Activated B cell treated with CpG ODN at 0.5 μM for 24 hours (primary cell): ENCODE data around the gene NUDT21. TPM values are rescaled to one million over a fixed set of nuclear protein-coding genes. Genes with fewer than 3 reads are reported as not detected.
A peak's percentile ranks its signal among the peaks of the same experiment; 100 is the strongest.
"Not testable (repeated sequence)": the region's sequence is repeated elsewhere in the genome, so short reads cannot be mapped to it uniquely, and the experiment has no call there.

ENCODE experiments used
- ATAC-seq: fragments of 200-7000 bp; cut with Tn5 transposase; one replicate; pipeline ENCODE4 v1.10.0; 2021; ENCODE audit warnings: low read depth, mild to moderate bottlenecking, moderate library complexity
- CTCF ChIA-PET: fragments of 350-600 bp; sonication (Branson Sonifier 250); formaldehyde crosslinking; loops from one replicate; lab custom pipeline; 2021; ENCODE audit warnings: antibody characterized with exemption; lab: Charles Lee
- POLR2A ChIA-PET: fragments of 350-600 bp; sonication (Branson Sonifier 250); formaldehyde crosslinking; loops from one replicate; lab custom pipeline; 2021; ENCODE audit warnings: antibody characterized with exemption; lab: Charles Lee
- DNase-seq: peaks from one replicate; pipeline ENCODE4 v3.0.0; 2022
- H3K27ac Mint-ChIP-seq: one replicate; pipeline ENCODE4 v1.8.0; 2020; ENCODE audit warnings: mixed read lengths
- H3K27me3 Mint-ChIP-seq: one replicate; pipeline ENCODE4 v1.8.0; 2021; ENCODE audit warnings: mixed read lengths
- H3K36me3 Mint-ChIP-seq: one replicate; pipeline ENCODE4 v1.8.0; 2021; ENCODE audit warnings: low read depth, mixed read lengths
- H3K4me1 Mint-ChIP-seq: one replicate; pipeline ENCODE4 v1.8.0; 2021; ENCODE audit warnings: mixed read lengths
- H3K4me3 Mint-ChIP-seq: one replicate; pipeline ENCODE4 v1.8.0; 2020; ENCODE audit warnings: mild to moderate bottlenecking, mixed read lengths
- H3K9me3 Mint-ChIP-seq: one replicate; pipeline ENCODE4 v1.8.0; 2020; ENCODE audit warnings: mixed read lengths
- CTCF ChIP-seq: fragments of 200-600 bp; IDR thresholded peaks from one replicate; pipeline ENCODE4 v1.8.0; 2022; ENCODE audit warnings: antibody characterized with exemption, mild to moderate bottlenecking
- intact Hi-C: fragments of 100-400 bp; cut with micrococcal nuclease; formaldehyde crosslinking; loops from one replicate; pipeline ENCODE4 v1.15.1; 2024
- total RNA-seq: library from RNA; stranded (reverse); gene quantifications from 2 replicates; pipeline ENCODE4 v1.2.3, GENCODE V29; 2022

NUDT21 gene
- total RNA-seq, 1 donor from 2014 or later: 111 TPM

GRCh38 chr16:56400458-56400857 lies 50.7 kb downstream of the NUDT21 start:
- intact Hi-C loops: loop anchor here (2.0 kb wide), 1 partner anchor 24 kb away; the partner anchor contains the start of gene AMFR
- no peaks in the 10 kb centered on the region for H3K27me3 Mint-ChIP-seq
- no peak for TF ChIP-seq CTCF
- H3K9me3 Mint-ChIP-seq: no peaks in the 10 kb centered on the region
- H3K4me3 Mint-ChIP-seq: no peak overlapping the region
- DNase-seq: no peak
- POLR2A ChIA-PET: interaction anchor here (0.8 to 1.1 kb wide), 2 partner anchors 18 to 21 kb away, joined by 3 read pairs; no protein-coding TSS in a partner anchor
- peaks cover 4% of the 10 kb centered on the region for H3K4me1 Mint-ChIP-seq
- no peak for ATAC-seq
- no peak overlapping the region for H3K27ac Mint-ChIP-seq
- peaks cover 75% of the 10 kb centered on the region for H3K36me3 Mint-ChIP-seq
- CTCF ChIA-PET: interaction anchor here (1.1 to 1.3 kb wide), 2 partner anchors 17 to 26 kb away, joined by 4 read pairs; no protein-coding TSS in a partner anchor

GRCh38 chr16:56399486-56399885 lies 51.6 kb downstream of the NUDT21 start:
- CTCF ChIA-PET: no interaction called here

GRCh38 chr16:56399047-56399446 lies 52.1 kb downstream of the NUDT21 start:
- ChIA-PET CTCF (no interaction called here), POLR2A (no interaction called here)
- Mint-ChIP-seq H3K9me3 (no peaks in the 10 kb centered on the region), H3K27me3 (no peaks in the 10 kb centered on the region), H3K27ac (no peak overlapping the region), H3K4me3 (no peak overlapping the region), H3K36me3 (peaks cover 69% of the 10 kb centered on the region), H3K4me1 (peaks cover 3% of the 10 kb centered on the region)
- TF ChIP-seq CTCF: no peak
- intact Hi-C loops: no loop called here
- ATAC-seq: no peak
- no peak for DNase-seq

More at GRCh38 chr16:56399486-56399885, 51.6 kb downstream of the NUDT21 start:
- peaks cover 72% of the 10 kb centered on the region for H3K36me3 Mint-ChIP-seq
- TF ChIP-seq CTCF: no peak
- POLR2A ChIA-PET: interaction anchor here (1.1 kb wide), 1 partner anchor 19 kb away, joined by 3 read pairs; no protein-coding TSS in a partner anchor
- H3K27me3 Mint-ChIP-seq: no peaks in the 10 kb centered on the region
- DNase-seq (no peak), ATAC-seq (no peak)
- no peaks in the 10 kb centered on the region for H3K9me3 Mint-ChIP-seq
- H3K27ac Mint-ChIP-seq: no peak overlapping the region
- intact Hi-C loops: no loop called here
- no peak overlapping the region for H3K4me3 Mint-ChIP-seq
- peaks cover 3% of the 10 kb centered on the region for H3K4me1 Mint-ChIP-seq

GRCh38 chr16:56396724-56397123 lies 54.4 kb downstream of the NUDT21 start:
- ATAC-seq, H3K27me3 Mint-ChIP-seq, POLR2A ChIA-PET, H3K27ac Mint-ChIP-seq, H3K4me3 Mint-ChIP-seq, CTCF ChIA-PET, H3K4me1 Mint-ChIP-seq, H3K9me3 Mint-ChIP-seq, intact Hi-C loops, DNase-seq: not testable (repeated sequence)
- peaks cover 73% of the 10 kb centered on the region for H3K36me3 Mint-ChIP-seq

GRCh38 chr16:56389554-56389953 lies 61.6 kb downstream of the NUDT21 start:
- TF ChIP-seq CTCF: no peak
- no peak for DNase-seq
- H3K27ac Mint-ChIP-seq: peak overlapping the region; percentile 0
- ChIA-PET CTCF (no interaction called here), POLR2A (no interaction called here)
- no peak for ATAC-seq
- no peaks in the 10 kb centered on the region for H3K9me3 Mint-ChIP-seq
- H3K4me3 Mint-ChIP-seq: no peak overlapping the region
- intact Hi-C loops: no loop called here
- peaks cover 90% of the 10 kb centered on the region for H3K36me3 Mint-ChIP-seq
- no peaks in the 10 kb centered on the region for H3K27me3 Mint-ChIP-seq
- H3K4me1 Mint-ChIP-seq: no peaks in the 10 kb centered on the region

- H3K27ac Mint-ChIP-seq: no peak overlapping the region
- peaks cover 94% of the 10 kb centered on the region for H3K36me3 Mint-ChIP-seq
- H3K4me1 Mint-ChIP-seq: no peaks in the 10 kb centered on the region
- H3K27me3 Mint-ChIP-seq: no peaks in the 10 kb centered on the region
- DNase-seq: no peak
- ChIA-PET POLR2A (no interaction called here), CTCF (interaction anchor here (0.8 kb wide), 1 partner anchor 19 kb away, joined by 3 read pairs; no protein-coding TSS in a partner anchor)
- intact Hi-C loops: no loop called here
- peaks cover 4% of the 10 kb centered on the region for H3K9me3 Mint-ChIP-seq
- ATAC-seq: no peak
- no peak overlapping the region for H3K4me3 Mint-ChIP-seq
- no peak for TF ChIP-seq CTCF
These were observed 62.9 kb downstream of the NUDT21 start for GRCh38 chr16:56388209-56388608.
